Measurements from ENCODE around the gene DESI1.

DNA sequence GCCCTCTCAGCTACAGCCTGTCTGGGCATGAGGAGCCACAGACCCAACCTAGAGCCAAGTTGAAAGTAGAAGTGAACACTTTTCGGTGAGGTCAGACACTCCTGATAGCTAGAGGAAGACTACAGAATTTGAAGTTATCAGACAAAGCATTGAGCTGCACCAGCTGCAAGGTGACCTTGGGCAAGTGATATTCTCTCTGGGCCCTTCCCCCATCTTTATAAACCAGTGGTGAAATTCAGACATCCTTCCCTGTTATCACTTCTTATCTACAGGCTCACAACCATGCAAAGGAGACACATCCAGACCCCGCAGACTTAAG lies 23.2 kb downstream of the DESI1 start:
- TF ChIP-seq, protein P1, sequence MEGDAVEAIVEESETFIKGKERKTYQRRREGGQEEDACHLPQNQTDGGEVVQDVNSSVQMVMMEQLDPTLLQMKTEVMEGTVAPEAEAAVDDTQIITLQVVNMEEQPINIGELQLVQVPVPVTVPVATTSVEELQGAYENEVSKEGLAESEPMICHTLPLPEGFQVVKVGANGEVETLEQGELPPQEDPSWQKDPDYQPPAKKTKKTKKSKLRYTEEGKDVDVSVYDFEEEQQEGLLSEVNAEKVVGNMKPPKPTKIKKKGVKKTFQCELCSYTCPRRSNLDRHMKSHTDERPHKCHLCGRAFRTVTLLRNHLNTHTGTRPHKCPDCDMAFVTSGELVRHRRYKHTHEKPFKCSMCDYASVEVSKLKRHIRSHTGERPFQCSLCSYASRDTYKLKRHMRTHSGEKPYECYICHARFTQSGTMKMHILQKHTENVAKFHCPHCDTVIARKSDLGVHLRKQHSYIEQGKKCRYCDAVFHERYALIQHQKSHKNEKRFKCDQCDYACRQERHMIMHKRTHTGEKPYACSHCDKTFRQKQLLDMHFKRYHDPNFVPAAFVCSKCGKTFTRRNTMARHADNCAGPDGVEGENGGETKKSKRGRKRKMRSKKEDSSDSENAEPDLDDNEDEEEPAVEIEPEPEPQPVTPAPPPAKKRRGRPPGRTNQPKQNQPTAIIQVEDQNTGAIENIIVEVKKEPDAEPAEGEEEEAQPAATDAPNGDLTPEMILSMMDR (IDR thresholded peaks at IDR 0.05) = no peak
- TF ChIP-seq POLR2A (IDR thresholded peaks at IDR 0.05) = no peak

All from uterus (tissue), 2 donors.